MCF 10A (cell line): ENCODE measurements around the gene SLC4A1. TPM values are rescaled to one million over a fixed set of nuclear protein-coding genes. Genes with fewer than 3 reads are reported as not detected.
A peak's percentile ranks its signal among the peaks of the same experiment; 100 is the strongest.

Experiments
- BruUV-seq: library from RNA; stranded (reverse); fragments of 400-500 nt; replicated peaks from 2 replicates; lab custom pipeline; 2021; lab: Mats Ljungman, UMichigan
- CTCF ChIA-PET: fragments of 300-600 bp; sonication (Branson Sonifier 250); formaldehyde crosslinking; extraction: SDS; loops from one replicate; lab custom pipeline; 2021; ENCODE audit warnings: antibody characterized with exemption, inconsistent platforms; lab: Yijun Ruan, JAX
- POLR2A ChIA-PET: fragments of 300-600, 350-650 bp; sonication (Branson Sonifier 250); formaldehyde crosslinking; extraction: SDS; loops from one replicate; lab custom pipeline; 2020; ENCODE audit warnings: antibody characterized with exemption, inconsistent platforms; lab: Yijun Ruan, JAX
- DNase-seq: peaks from one replicate; pipeline ENCODE4 v3.0.0-alpha.2; 2018; ENCODE audit not compliant: unreplicated experiment
- H3K27ac Mint-ChIP-seq: one replicate; pipeline ENCODE4 v1.8.0; 2022; ENCODE audit warnings: mild to moderate bottlenecking, low read depth, mixed read lengths; ENCODE audit not compliant: unreplicated experiment
- H3K27me3 Mint-ChIP-seq: one replicate; pipeline ENCODE4 v1.8.0; 2022; ENCODE audit warnings: mixed read lengths; ENCODE audit not compliant: insufficient read depth, unreplicated experiment
- H3K36me3 Mint-ChIP-seq: one replicate; pipeline ENCODE4 v1.8.0; 2022; ENCODE audit warnings: mild to moderate bottlenecking, moderate library complexity, mixed read lengths; ENCODE audit not compliant: insufficient read depth, unreplicated experiment
- H3K4me1 Mint-ChIP-seq: one replicate; pipeline ENCODE4 v1.8.0; 2022; ENCODE audit warnings: mixed read lengths; ENCODE audit not compliant: insufficient read depth, unreplicated experiment
- H3K4me3 Mint-ChIP-seq: one replicate; pipeline ENCODE4 v1.8.0; 2022; ENCODE audit warnings: mild to moderate bottlenecking, moderate library complexity, mixed read lengths; ENCODE audit not compliant: unreplicated experiment
- H3K9me3 Mint-ChIP-seq: one replicate; pipeline ENCODE4 v1.8.0; 2022; ENCODE audit warnings: mixed read lengths; ENCODE audit not compliant: unreplicated experiment
- intact Hi-C: fragments of 100-400 bp; cut with micrococcal nuclease; formaldehyde crosslinking; loops from 2 replicates; pipeline ENCODE4 v1.14.1; 2022
- microRNA-seq: library from miRNA; unstranded; fragments of <30 nt; microRNA quantifications from one replicate; pipeline ENCODE4 v1.2.0, GENCODE V29; 2022
- total RNA-seq: library from RNA; stranded (reverse); gene quantifications from 2 replicates; pipeline ENCODE4 v1.2.3, GENCODE V29; 2022
- TF ChIP-seq, protein P1 (sequence below): fragments of 200-600 bp; IDR thresholded peaks from one replicate; pipeline ENCODE4 v1.8.0; 2022; ENCODE audit warnings: antibody characterized with exemption, mild to moderate bottlenecking; ENCODE audit not compliant: unreplicated experiment

Gene SLC4A1
- total RNA-seq, 1 experiment from 2014 or later = not detected

GRCh38 chr17:44199553-44200477 lies 68.1 kb downstream of the SLC4A1 start, which contains the start of gene ATXN7L3:
TSS of gene ATXN7L3 (minus strand) at chr17:44199884. CDS start at chr17:44198070, 1,814 bp downstream.
- Mint-ChIP-seq H3K4me3 (peak within 1 kb of the TSS; percentile 89), H3K4me1 (peaks cover 45% of the 10 kb centered on the region), H3K36me3 (peaks cover 44% of the 10 kb centered on the region), H3K27me3 (no peaks in the 10 kb centered on the region), H3K9me3 (no peaks in the 10 kb centered on the region), H3K27ac (peak within 1 kb of the TSS; percentile 95)
- TF ChIP-seq, protein P1, sequence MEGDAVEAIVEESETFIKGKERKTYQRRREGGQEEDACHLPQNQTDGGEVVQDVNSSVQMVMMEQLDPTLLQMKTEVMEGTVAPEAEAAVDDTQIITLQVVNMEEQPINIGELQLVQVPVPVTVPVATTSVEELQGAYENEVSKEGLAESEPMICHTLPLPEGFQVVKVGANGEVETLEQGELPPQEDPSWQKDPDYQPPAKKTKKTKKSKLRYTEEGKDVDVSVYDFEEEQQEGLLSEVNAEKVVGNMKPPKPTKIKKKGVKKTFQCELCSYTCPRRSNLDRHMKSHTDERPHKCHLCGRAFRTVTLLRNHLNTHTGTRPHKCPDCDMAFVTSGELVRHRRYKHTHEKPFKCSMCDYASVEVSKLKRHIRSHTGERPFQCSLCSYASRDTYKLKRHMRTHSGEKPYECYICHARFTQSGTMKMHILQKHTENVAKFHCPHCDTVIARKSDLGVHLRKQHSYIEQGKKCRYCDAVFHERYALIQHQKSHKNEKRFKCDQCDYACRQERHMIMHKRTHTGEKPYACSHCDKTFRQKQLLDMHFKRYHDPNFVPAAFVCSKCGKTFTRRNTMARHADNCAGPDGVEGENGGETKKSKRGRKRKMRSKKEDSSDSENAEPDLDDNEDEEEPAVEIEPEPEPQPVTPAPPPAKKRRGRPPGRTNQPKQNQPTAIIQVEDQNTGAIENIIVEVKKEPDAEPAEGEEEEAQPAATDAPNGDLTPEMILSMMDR = no peak
- intact Hi-C loops = loop anchor here (1.0 kb wide), 2 partner anchors 18 to 126 kb away; no protein-coding TSS in a partner anchor
- POLR2A ChIA-PET = interaction anchor here (0.9 to 6.7 kb wide), 6 partner anchors 9 to 125 kb away, joined by 3 to 65 read pairs (median 10); partner anchors contain the start of genes TMUB2 and UBTF
- no TSS peak for BruUV-seq
- peak; percentile 97 for DNase-seq
- CTCF ChIA-PET = no interaction called here

GRCh38 chr17:44198721-44199552 lies 69.0 kb downstream of the SLC4A1 start:
- Mint-ChIP-seq H3K36me3 (peaks cover 53% of the 10 kb centered on the region), H3K4me3 (peak overlapping the region; percentile 89), H3K4me1 (peaks cover 36% of the 10 kb centered on the region), H3K27me3 (no peaks in the 10 kb centered on the region), H3K27ac (peak overlapping the region; percentile 81), H3K9me3 (no peaks in the 10 kb centered on the region)
- TF ChIP-seq, protein P1 = no peak
- ChIA-PET POLR2A (interaction anchor here (0.5 to 6.7 kb wide), 11 partner anchors 8 to 126 kb away, joined by 3 to 65 read pairs (median 4); partner anchors contain the start of genes SLC25A39, TMUB2 and UBTF), CTCF (interaction anchor here (0.6 to 1.3 kb wide), 3 partner anchors 12 to 168 kb away, joined by 3 to 4 read pairs (median 3); partner anchors contain the start of gene TMUB2)
- intact Hi-C loops = loop anchor here (1.0 kb wide), 1 partner anchor 146 kb away; the partner anchor contains the start of gene GRN
- peak; percentile 43 for DNase-seq
- BruUV-seq = TSS peak; percentile 35

Small RNAs within 50 kb of the gene (microRNA-seq; reads per million reads assigned to microRNA genes)
- gene MIR6782 = not detected

Other genes with a start within 250 kb of the SLC4A1 start
- gene LSM12, start 201.5 kb downstream of the SLC4A1 start, total RNA-seq = 87.9 and 101 TPM in 2 replicates
- 70.6 and 89.4 TPM in 2 replicates for gene G6PC3, start 197.4 kb downstream of the SLC4A1 start, total RNA-seq
- 12.1 TPM in 2 replicates for gene HDAC5, start 144.5 kb downstream of the SLC4A1 start, total RNA-seq
- gene HROB, start 126.2 kb downstream of the SLC4A1 start, total RNA-seq = 5.4 and 6.7 TPM in 2 replicates
- not detected in 2 replicates for gene ASB16, start 97.4 kb downstream of the SLC4A1 start, total RNA-seq
- gene TMUB2, start 81.2 kb downstream of the SLC4A1 start, total RNA-seq = 26.5 and 37.7 TPM in 2 replicates
- gene ATXN7L3, start 68.3 kb downstream of the SLC4A1 start, total RNA-seq = 65.7 and 74.8 TPM in 2 replicates
- 71.4 and 79.7 TPM in 2 replicates for gene UBTF, start 48.5 kb downstream of the SLC4A1 start, total RNA-seq
- gene RUNDC3A, start 40.5 kb upstream of the SLC4A1 start, total RNA-seq = 0.28 and 1.0 TPM in 2 replicates
- gene SLC25A39, start 56.7 kb upstream of the SLC4A1 start, total RNA-seq = 157 and 169 TPM in 2 replicates
- 143 and 144 TPM in 2 replicates for gene GRN, start 77.2 kb upstream of the SLC4A1 start, total RNA-seq
- gene FAM171A2, start 95.7 kb upstream of the SLC4A1 start, total RNA-seq = 0.30 TPM in 1 of 2 replicates, not detected in the other
- 0.12 and 0.52 TPM in 2 replicates for gene ITGA2B, start 121.5 kb upstream of the SLC4A1 start, total RNA-seq
- gene GPATCH8, start 235.3 kb upstream of the SLC4A1 start, total RNA-seq = 40.8 and 43.6 TPM in 2 replicates